ENCODE measurements around the gene UPP2. TPM values are rescaled to one million over a fixed set of nuclear protein-coding genes. Genes with fewer than 3 reads are reported as not detected.

Gene UPP2
- total and polyA plus RNA-seq, 2 of the 13 experiments (the other 11 are each of a cell fraction or from before 2014, with no cell fraction given): 0.07 to 0.28 TPM

GRCh38 chr2:158091647-158092046 is 10.0 kb upstream of the UPP2 start:
- no peak overlapping the region for H3K4me3 ChIP-seq (replicated peaks in 1 of 3; ENCODE audit: insufficient read depth in 1 of 3, low read depth in 2 of 3, low read length in 3 of 3)
- WGBS (ENCODE audit: low lambda C conversion rate): 61% methylated on average over 4 of the region's 4 CpGs
- intact Hi-C loops (cut with micrococcal nuclease; ENCODE audit: unreplicated experiment): no loop called here
- no peak overlapping the region for H3K27ac ChIP-seq (ENCODE audit: extremely low read length, insufficient read depth, low read length)
- ChIA-PET POLR2A (no interaction called here), CTCF (ENCODE audit: low intra/inter-chr PET ratio, low total read pairs) (no interaction called here)
- H4K20me1 ChIP-seq (ENCODE audit: insufficient read depth, low read length): no peaks in the 10 kb centered on the region
- H3K9me3 ChIP-seq (ENCODE audit: low read length): peaks cover 11% of the 10 kb centered on the region
- H3K36me3 ChIP-seq (replicated peaks in 1 of 2; ENCODE audit: control insufficient read depth in 1 of 2, insufficient read depth in 2 of 2, low read length in 2 of 2): no peaks in the 10 kb centered on the region
- H3K4me1 ChIP-seq (ENCODE audit: insufficient read depth, low read length): peaks cover 46% of the 10 kb centered on the region
- ATAC-seq (no peak), DNase-seq (ENCODE audit: low spot score) (no peak), FAIRE-seq (no peak)
- TF ChIP-seq NRL (CRISPR knock-in tag; IDR thresholded peaks at IDR 0.05; ENCODE audit: borderline replicate concordance) (no peak), ZNF138 (CRISPR knock-in tag; IDR thresholded peaks at IDR 0.05; ENCODE audit: low read depth) (no peak), ZNF598 (CRISPR knock-in tag; IDR thresholded peaks at IDR 0.05; ENCODE audit: borderline replicate concordance) (no peak), NONO (IDR thresholded peaks at IDR 0.05) (no peak), NONO (CRISPR knock-in tag; conservative IDR thresholded peaks at IDR 0.05) (no peak), ZFP90 (CRISPR knock-in tag; IDR thresholded peaks at IDR 0.05; ENCODE audit: borderline replicate concordance) (no peak), ZNF670 (CRISPR knock-in tag; IDR thresholded peaks at IDR 0.05; ENCODE audit: borderline replicate concordance) (no peak), WIZ (CRISPR knock-in tag; IDR thresholded peaks at IDR 0.05) (no peak), NFE2L2 (IDR thresholded peaks at IDR 0.05; ENCODE audit: low read length) (no peak), NFE2L1 (CRISPR knock-in tag; IDR thresholded peaks at IDR 0.05; ENCODE audit: borderline replicate concordance) (no peak), BRD4 (CRISPR knock-in tag; IDR thresholded peaks at IDR 0.05) (no peak), THAP9 (CRISPR knock-in tag; IDR thresholded peaks at IDR 0.05; ENCODE audit: borderline replicate concordance) (no peak)
- H3K27me3 ChIP-seq (ENCODE audit: control insufficient read depth in 1 of 2, insufficient read depth in 2 of 2, low read length in 2 of 2): no peaks in the 10 kb centered on the region
- in situ Hi-C loops (cut with HindIII; ENCODE audit: extremely low pct_ligation_motif_present, low pct_unique_long_range_greater_than_20kb): no loop called here
- no TSS peak for BruUV-seq (replicated peaks)
- no peak overlapping the region for H3K9ac ChIP-seq (ENCODE audit: insufficient read depth, low read depth, low read length)
- H3K79me2 ChIP-seq (ENCODE audit: insufficient read depth, low read length): no peaks in the 10 kb centered on the region
- H2AFZ ChIP-seq (ENCODE audit: low read length): no peak overlapping the region
- no peak overlapping the region for H3K4me2 ChIP-seq (ENCODE audit: low read depth, low read length)
